ENCODE data around the gene HSPA8.

GRCh38 chr11:123041185-123041584, 20.8 kb downstream of the HSPA8 start:
- no peak for TF ChIP-seq TCF7L2 (IDR thresholded peaks at IDR 0.05; ENCODE audit: borderline replicate concordance, extremely low read depth, insufficient read depth, insufficient read length)
- no peak for TF ChIP-seq CTCF (IDR thresholded peaks at IDR 0.05 in 2 of 3, conservative IDR thresholded peaks at IDR 0.05 in 1 of 3; ENCODE audit: borderline replicate concordance in 1 of 3, insufficient read depth in 1 of 3, low read depth in 2 of 3, low read length in 2 of 3)
- no peak for TF ChIP-seq EZH2 (IDR thresholded peaks at IDR 0.05)
- TF ChIP-seq POLR2A (IDR thresholded peaks at IDR 0.05; ENCODE audit: borderline replicate concordance, extremely low read depth, insufficient read depth, insufficient read length), result no peak
- TF ChIP-seq POLR2AphosphoS5 (IDR thresholded peaks at IDR 0.05; ENCODE audit: low read depth, low read length), result no peak
